Activated CD4-positive, alpha-beta T cell treated with anti-CD3 and anti-CD28 coated beads, Interleukin-2, Interleukin-4, amounts not matched to agents 100 ng/mL and 50 ng/mL, durations not matched to agents 16 hours and 8 hours (primary cell): ENCODE results near the gene HELZ.
"Not testable (repeated sequence)": the region's sequence is repeated elsewhere in the genome, so short reads cannot be mapped to it uniquely, and the experiment has no call there.

ENCODE experiments used
- DNase-seq: peaks from one replicate; pipeline ENCODE4 v3.0.0-alpha.2; 2020; ENCODE audit warnings: low spot score

HELZ gene

DNA sequence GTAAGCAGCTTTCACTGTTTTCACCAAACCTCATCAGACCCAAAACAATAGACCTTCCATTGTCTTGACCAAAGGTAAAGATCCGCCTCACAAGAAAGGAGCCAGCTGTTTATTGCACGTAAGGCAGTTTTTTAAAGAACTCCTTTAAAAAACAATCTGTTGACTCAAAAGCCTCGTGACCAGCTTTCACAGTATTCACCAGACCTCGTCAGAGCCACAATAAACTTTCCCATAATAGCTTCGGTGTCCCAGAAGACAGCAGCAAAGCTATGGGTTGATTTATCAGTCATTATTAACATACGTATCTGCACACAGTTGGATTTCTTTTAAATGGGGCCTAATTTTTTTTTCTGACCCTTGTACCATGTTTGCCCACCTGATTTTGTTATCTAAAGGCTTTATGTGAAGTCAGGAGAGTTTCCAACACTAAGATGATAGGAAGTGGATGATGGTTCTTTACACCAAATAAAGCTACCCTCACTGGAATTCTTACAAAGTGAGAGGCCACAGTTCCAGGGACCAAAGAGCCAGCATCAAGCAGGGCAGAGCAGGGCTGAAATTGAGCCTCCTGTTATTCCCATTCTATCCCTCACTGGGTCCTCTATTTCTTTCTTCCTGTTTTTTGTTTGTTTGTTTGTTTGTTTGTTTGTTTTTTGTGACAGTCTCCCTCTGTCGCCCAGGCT lies 17.6 kb upstream of the HELZ start:
- DNase-seq = no peak

DNA sequence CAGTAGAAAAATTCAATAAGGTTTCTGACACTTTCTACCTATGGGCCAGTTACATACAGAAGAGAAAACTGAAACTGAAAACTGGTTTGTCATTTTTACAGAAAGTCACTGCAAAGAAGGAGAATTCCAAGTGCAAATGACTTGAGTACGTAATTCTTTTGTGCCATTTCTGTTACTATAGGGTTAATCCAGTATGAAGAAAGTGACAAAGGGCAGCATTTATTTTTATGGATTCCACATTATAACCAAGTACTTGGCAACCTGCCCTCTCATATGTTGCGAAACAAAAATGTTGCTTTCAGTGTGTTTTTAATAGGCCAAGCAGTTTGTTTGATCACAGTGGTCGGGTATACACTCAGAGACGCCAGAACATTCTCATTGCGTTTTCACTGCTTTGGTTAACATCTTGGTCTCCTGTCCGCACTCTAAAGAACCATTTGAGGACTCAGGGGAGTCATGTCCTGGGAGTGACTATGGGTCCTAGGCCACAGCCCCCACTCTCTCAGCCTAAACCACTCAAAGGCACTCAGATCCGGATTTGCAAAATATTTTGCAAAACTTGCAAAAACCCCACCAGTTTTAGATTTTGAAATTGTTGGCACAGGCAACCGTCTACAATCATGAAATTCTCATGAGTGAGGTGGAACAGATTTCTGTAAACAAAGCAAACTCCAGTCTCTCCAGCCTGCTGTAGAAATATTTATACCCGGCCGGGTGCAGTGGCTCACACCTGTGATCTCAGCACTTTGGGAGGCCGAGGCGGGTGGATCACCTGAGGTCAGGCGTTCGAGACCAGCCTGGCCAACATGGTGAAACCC lies 15.4 kb upstream of the HELZ start:
- DNase-seq = no peak

DNA sequence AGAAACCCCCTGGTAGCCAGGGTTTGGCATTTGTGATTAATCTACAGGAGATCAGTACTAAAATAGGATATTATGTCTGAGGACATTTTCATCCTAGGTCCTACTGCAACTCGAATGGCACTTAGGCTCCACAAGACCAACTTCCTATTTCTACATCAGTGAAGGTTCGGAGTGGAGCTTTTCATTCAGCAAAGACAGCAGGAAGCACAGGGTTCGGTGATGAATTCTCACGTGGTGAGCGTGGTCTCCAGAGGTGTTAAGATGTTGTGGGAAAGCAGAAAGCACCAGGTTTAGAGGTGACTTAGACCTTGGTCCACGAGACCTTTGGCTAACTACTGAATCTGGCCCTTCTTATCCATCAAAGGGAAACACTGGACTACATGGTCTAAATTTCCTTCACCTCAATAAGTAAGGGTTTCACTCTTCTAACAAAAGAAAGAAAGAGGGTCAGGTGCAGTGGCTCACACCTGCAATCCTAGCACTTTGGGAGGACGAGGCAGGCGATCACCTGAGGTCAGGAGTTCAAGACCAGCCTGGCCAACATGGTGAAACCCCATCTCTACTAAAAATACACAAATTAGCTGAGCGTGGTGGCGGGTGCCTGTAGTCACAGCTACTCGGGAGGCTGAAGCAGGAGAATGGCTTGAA lies 13.9 kb upstream of the HELZ start:
- peak; percentile 66 for DNase-seq

DNA sequence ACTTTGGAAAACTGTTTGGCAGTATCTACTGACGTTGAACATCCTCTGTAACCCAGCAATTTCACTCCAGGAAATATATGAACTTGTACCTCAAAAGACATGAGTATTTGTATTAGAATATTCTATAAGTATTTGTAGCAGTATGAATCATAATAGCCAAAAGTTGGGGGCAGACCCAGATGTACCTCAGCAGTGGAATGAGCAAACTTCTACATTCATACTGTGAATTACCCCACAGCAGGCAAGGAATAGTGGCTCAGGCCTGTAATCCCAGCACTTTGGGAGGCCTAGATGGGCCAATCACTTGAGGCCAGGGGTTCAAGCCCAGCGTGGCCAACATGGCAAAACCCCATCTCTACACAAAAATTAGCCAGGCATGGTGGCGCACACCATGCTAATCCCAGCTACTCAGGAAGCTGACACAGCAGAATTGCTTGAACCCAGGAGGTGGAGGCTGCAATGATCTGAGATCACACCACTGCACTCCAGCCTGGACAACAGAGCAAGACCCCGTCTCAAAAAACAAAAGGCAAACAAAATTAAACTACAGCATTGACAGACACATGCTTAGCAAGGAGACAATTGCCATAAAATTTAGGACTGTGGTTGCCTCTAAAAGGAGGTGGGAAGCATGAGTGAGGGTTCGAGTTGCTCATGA lies 11.2 kb upstream of the HELZ start:
- no peak for DNase-seq

DNA sequence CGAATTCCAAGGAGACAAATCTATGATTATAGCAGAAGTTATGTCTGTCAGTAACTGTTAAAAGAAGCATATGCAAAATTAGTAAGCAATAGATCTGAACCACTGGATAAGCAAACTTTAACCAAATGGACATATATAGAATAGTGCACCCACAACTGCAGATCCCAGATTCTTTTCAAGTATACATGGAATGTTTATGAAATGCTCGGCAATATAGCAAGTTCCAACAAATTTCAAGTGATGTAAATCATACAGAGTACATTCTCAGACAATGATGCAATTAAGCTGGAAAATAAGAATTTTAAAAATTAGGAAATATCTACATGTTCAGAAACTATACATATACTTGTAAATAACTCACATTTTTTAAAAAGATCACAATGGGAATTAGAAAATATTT lies 8.4 kb upstream of the HELZ start:
- no peak for DNase-seq

DNA sequence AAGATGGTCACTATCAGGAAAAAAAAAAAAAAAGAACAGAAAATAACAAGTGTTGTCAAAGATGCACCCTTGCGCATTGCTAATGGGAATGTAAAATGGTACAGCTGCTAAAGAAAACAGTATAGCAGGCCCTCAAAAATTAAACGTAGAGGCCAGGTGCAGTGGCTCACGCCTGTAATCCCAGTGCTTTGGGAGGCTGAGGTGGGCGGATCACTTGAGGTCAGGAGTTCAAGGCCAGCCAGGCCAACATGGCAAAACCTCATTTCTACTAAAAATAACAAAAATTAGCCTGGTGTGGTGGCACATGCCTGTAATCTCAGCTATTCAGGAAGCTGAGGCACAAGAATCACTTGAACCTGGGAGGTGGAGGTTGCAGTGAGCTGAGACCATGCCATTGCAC lies 6.6 kb upstream of the HELZ start:
- not testable (repeated sequence) for DNase-seq

DNA sequence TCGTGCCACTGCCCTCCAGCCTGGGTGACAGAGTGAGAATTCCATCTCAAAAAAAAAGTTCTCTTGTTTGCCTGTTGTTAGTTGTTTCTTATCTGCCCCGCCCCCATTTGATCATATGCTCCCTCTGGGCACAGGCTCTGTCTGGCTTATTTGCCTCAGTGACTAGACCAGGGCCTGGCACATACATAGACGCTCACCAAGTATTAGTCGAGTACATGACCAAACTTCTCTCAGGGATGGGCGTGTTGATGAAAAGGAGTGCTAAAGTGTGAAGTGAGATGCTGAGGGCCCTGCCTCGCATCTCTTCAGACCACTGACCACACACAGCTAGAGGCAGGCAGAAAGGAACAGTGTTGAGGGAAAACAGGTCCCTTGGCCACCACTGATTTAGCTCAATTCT lies 3.3 kb upstream of the HELZ start:
- no peak for DNase-seq

DNA sequence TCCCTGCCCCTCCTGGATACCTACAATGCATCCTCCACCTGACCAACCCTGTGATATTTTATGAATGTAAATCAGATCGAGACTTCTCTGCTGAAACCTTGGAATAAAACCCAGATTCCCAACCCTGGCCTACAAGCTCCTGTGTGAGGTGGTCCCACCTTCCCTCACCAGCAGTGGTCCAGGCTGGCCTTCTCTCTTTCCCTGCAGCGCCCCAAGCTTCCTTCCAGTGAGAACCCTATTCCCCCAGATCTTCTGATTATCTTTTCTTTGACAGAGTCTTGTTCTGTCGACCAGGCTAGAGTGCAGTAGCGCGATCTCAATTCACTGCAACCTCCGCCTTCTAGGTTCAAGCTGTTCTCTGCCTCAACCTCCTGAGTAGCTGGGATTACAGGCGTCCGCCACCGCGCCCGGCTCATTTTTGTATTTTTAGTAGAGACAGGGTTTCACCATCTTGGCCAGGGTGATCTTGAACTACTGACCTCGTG lies 2.5 kb upstream of the HELZ start:
- no peak for DNase-seq

DNA sequence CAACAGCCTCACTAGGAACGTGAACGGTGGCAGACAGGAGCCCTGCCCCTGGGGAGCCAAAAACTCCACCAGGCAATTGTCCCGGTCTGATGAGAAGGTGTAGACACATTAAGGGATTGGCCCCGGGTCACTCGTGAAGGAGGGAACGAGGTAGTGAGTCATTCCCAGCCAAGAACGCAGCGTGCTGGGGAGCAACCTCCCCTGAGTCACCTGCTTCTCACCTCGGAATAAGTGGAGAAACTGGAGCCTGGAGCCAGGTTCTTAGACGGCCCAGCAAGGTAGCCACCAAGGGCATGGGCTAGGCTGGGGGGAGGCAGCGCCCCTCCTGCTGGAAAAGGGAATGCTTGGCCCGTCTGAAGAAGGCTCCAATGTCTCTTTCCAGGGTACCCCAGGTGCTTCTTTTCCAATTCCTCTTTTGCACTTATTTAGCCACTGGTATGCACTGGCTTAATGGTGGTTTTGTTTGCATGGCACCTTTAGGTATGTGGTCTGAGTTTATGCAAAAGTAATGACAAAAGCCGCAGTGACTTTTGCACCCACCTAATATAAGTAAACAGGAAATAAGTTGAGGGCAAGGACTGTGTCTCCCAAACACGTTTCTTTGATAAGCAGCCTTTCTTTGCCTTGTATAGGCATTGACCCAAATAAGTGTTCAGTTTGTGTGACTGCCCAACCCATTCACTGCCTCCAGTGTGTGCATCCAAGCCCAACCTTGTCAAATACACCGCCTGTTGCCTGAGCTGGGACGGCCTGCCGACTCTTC lies 1.8 kb upstream of the HELZ start:
- DNase-seq = peak; percentile 42

DNA sequence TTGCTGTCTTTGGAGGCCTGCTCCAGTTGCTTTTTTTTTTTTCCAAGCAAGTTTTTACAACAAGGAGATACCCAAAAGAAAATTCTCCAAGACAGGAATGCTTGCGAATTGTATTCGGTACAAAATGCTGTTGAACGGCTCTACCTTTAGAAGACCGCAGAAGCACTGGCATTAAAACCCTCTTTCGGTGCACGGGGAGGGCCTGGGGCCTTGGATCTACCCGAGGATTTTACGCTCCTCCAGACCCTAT lies 1.3 kb upstream of the HELZ start:
- DNase-seq = no peak

DNA sequence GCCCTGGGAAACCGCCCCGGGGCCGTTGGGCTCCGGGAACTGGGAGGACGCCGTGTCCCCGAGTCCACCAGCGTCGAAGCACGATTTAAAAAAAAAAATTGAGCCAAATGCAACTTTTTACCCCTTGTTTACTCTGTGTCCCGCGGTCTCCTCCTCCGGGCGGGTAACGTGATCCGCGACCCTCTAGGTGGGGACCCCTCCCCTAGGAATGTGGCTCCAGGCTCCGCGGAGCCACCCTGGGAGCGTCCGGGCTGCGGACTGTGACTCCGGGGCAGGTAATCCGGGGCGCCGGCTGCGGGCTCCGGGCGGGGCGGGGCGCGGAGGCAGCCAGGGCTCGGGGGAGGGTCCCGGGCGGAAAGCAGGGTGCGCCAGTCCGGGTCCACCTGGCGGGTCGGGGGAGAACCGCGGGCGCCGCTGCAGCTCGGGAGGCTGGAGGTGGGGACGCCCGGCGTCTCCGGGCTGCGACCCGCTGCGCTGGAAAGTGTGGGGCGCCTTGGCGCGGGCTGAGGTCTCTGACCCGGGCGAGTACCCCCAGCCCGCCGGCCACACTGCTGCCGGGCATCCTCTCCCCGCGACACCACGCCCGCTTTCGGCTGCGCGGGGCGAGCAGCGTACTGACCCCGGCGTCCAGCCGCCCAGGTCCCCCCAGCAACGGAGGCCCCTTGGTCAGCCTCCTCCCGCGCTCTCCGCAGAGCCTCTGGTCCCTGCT lies 852 bp upstream of the HELZ start:
- DNase-seq = no peak

DNA sequence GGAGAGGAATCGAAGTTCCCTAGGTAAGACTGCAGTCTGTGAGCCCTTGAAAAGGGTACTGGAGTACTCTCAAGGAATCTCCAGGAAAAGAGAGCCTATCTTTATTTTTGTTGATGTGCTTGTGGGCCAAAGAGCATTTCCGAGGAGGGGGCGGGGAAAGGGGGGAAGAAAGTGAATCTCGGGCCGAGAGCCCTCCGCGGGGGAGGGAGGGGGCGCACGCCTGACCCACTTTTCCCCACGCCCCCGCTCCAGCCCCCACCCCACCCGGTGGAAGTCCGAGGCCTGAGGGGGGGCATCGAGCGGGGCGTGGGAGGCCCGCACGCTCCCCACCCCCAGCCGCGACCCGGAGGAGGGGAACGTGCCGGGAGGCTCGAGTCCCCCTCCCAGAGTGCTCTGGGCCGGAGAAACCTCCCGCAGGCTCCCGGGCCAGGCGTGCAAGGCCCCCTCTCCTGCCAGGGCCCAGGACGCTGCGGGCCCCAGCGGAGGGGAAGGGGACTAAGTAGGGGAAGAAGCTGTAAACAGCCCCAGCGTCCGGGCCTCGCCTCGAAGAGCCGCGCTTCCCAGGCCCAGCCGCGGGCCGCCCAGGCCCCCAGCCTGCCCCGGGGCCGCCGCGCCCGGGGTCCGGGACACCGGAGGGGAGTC lies 444 bp downstream of the HELZ start:
- DNase-seq = no peak

DNA sequence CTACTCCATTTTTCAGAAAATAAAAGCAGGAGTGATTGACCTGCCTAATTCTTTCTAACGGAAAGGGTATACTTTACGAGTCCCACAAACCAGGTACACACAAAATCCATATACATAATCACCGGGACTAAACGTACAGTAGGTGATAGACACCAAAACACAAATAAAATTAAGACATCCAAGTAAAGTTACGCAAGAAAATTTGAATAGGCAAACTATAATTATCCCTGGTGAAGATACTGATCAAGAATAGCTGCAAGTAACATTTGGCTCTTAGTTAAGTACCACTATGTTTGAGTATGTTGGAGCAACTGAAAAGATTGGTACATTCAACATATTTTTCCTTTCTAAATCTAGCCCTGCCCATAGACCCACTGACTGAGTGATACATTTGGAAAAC lies 1.7 kb downstream of the HELZ start:
- DNase-seq = no peak

DNA sequence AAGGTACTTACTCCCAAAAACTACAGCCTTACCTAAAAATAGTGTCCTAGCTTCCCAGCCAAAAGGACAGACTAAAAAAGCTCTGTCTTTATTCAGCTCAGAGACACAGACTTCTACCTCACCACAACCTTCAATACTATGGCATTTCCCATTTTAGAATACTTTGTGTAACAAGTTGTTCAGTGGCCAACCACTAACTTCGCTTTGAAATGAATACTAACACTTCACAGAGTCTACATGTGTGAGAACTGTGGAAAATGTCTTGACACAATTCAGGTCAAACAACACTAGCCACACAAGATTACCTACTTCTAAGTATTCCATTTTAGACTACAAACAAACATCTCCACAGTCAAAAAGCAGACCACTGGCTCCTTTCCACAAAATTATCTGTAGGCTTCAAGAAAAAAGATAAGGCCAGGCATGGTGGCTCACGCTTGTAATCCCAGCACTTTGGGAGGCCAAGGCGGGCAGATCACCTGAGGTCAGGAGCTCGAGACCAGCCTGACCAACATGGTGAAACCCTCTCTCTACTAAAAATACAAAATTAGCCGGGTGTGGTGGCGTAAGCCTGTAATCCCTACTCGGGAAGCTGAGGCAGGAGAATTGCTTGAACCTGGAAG lies 3.2 kb downstream of the HELZ start:
- no peak for DNase-seq

DNA sequence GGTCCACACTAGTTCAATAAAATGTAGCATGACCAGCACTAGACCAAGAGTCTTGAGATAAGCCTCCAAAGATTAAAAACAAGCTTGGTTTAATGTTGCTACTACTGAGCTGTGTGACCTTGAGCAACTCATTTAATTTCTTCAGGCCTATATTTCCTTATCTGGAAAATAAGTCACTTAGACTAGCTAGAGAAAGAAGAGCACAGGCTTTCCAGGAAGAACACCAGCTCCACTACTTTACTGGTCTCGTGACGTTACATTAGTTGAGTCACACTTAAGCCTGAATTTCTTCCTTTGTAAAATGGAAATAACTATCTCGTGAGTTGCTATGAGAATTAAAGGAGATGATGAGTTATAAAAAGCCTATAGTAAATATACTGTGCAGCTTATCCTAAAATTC lies 5.4 kb downstream of the HELZ start:
- no peak for DNase-seq

DNA sequence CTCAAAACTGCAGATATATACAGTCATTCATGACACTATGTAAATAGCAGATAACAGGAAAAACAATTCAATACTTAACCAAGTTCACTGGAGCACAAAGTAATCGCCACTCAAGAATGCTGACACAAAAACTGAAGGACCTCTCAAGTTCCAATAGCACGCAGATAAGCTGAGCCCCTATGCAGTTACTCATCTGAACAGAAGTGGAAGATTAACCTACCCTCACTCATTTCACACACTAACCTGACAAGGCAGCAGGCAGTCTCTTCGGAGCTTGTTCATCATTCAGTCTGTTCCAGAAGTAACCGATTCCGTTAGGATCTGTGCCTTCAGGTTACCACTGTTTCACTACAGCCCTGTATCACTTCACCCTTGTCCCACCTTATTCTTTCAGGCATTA lies 6.0 kb downstream of the HELZ start:
- DNase-seq = no peak

DNA sequence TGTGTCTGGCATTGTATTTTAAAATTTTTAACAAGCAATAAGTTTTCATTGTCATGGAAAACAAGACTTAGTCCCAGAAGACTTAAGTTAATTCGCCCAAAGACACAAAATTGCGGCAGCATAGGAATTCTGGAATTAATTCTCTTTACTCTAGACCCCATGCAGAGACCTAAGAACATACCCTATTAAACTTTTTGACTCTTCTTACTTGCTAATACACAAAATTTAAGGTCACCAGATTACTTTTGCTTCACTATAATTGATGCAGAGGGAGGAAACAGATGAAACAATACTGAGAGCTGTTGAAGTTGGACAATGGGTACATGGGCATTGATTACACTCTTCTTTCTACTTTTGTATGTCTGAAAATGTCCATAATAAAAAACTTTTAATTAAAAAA lies 12.6 kb downstream of the HELZ start:
- no peak for DNase-seq

DNA sequence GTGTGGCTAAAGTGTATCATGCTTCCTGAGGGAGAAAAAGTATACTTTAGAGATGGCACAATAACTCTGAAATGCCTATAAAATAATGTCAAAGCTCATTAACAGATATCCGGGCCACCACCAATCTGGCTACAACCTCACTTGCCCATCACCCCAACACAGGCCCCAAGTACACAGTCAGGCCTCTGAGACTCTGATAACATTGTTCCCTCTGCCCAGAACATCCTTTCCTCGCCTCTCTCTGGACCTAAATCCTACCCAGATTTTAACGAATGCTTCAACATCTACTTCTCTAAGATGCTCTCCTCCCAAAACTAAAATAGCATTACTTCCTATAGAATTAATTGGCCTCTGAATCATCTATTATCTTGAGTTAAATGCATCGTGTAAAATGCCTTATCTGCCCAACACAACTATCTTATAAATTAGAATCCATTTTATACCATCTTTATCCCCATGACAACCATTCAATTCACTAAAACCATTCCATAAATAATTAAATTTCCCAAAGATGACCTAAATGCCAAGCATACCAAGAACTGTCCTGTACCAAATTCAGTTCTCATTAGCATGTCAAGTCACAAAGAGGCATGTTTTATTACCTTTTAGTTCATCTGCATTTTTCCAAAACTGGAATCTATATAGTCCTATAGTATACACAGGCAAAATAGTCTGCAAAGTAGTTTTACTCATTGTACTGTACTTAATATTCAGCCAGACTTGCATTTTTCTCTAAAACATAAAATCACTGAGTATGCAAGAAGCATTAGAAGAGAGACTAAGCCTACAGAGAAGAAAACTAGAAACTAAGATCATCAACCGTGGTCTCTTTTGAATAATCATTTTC lies 15.7 kb downstream of the HELZ start:
- DNase-seq = no peak

DNA sequence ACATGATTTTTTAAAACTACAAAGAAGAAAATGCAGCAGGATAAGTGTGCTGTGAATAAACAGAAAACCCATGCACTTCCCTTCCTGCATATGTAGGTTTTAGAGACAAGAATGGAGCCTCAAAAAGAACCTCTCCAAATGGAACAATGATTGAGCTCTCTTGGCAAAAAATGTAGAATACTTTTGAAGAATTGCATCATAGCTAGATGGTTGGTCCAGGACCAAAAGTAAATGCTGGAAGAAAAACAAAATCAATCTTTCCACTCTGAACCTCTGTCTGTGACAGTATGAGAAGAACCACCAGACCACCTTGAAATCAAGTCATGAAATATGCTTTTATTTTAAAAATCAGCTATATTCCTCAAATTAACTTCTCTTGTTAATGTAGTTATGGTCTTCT lies 17.5 kb downstream of the HELZ start:
- DNase-seq = no peak

DNA sequence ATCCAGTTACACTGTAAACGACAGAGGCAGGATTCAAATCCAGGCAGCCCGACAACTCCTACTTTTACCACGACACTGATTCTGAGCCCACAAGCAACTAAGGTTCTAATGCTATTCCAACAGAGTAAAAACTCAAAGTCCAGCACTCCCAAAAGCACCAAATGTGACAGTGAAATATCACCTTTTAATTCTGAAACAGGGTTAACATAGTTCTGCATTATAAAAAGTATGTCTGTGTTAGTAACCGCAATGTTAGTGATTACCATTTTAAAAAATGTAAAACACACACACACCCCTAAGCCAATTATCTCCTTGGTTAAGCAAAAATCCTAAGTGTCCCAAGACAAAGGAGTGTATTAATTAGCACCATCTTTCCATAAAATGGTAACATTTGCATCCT lies 19.7 kb downstream of the HELZ start:
- DNase-seq = no peak
